Uterus (tissue), 2 donors: ENCODE results near the gene PRKAR1A.

ENCODE experiments used
- POLR2A ChIP-seq, 2 donors: fragments of 450-650 bp; IDR thresholded peaks; one replicate each; pipeline ENCODE4 v1.6.1; 2016; ENCODE audit warnings: antibody characterized with exemption in 2 of 2, mild to moderate bottlenecking in 1 of 2, moderate library complexity in 1 of 2
- TF ChIP-seq, protein P1 (sequence below), 4 experiments: fragments of 200-600 bp in 2 of 4; fragments of 450-650 bp in 2 of 4; sonication (generic) in 2 of 4; IDR thresholded peaks; one replicate each; pipeline ENCODE4 v1.5.1; 2016 to 2019; ENCODE audit warnings: antibody characterized with exemption in 4 of 4, mild to moderate bottlenecking in 2 of 4, moderate library complexity in 1 of 4

- TF ChIP-seq POLR2A (IDR thresholded peaks at IDR 0.05): no peak
- TF ChIP-seq, protein P1, sequence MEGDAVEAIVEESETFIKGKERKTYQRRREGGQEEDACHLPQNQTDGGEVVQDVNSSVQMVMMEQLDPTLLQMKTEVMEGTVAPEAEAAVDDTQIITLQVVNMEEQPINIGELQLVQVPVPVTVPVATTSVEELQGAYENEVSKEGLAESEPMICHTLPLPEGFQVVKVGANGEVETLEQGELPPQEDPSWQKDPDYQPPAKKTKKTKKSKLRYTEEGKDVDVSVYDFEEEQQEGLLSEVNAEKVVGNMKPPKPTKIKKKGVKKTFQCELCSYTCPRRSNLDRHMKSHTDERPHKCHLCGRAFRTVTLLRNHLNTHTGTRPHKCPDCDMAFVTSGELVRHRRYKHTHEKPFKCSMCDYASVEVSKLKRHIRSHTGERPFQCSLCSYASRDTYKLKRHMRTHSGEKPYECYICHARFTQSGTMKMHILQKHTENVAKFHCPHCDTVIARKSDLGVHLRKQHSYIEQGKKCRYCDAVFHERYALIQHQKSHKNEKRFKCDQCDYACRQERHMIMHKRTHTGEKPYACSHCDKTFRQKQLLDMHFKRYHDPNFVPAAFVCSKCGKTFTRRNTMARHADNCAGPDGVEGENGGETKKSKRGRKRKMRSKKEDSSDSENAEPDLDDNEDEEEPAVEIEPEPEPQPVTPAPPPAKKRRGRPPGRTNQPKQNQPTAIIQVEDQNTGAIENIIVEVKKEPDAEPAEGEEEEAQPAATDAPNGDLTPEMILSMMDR (IDR thresholded peaks at IDR 0.05): no peak
Measured at GRCh38 chr17:68591583-68591982, 79.4 kb downstream of the PRKAR1A start.
